GM12878 (cell line): ENCODE measurements around the gene TMEM132C.

Experiments
- ATF3 ChIP-seq: IDR thresholded peaks from 2 replicates; pipeline ENCODE4 v1.6.1; 2011; ENCODE audit warnings: low read depth, mild to moderate bottlenecking, low read length, moderate library complexity, borderline replicate concordance; ENCODE audit errors: extremely low read depth
- EP300 ChIP-seq, 2 experiments: fragments of 150-350 bp in 1 of 2; IDR thresholded peaks; 2 replicates each; pipeline ENCODE4 v1.6.1; 2011 to 2012; ENCODE audit warnings: low read depth in 2 of 2, low read length in 2 of 2, borderline replicate concordance in 1 of 2, improper control_type of control experiment in 1 of 2, inconsistent platforms in 1 of 2; ENCODE audit not compliant: control insufficient read depth in 1 of 2
- GABPA ChIP-seq: IDR thresholded peaks from 2 replicates; pipeline ENCODE4 v1.6.1; 2014; ENCODE audit warnings: antibody characterized with exemption, low read depth, mild to moderate bottlenecking, inconsistent platforms
- USF1 ChIP-seq: IDR thresholded peaks from 2 replicates; pipeline ENCODE4 v1.6.1; 2011; ENCODE audit warnings: borderline replicate concordance, low read depth, mild to moderate bottlenecking, moderate library complexity, mixed read lengths, low read length; ENCODE audit not compliant: insufficient read depth; ENCODE audit errors: extremely low read length
- ZNF384 ChIP-seq: IDR thresholded peaks from 2 replicates; pipeline ENCODE4 v1.6.1; 2012; ENCODE audit warnings: low read depth, mild to moderate bottlenecking, low read length, improper control_type of control experiment, borderline replicate concordance
- TF ChIP-seq, protein P1 (sequence below), 3 experiments: IDR thresholded peaks in 2 of 3; conservative IDR thresholded peaks in 1 of 3; 2 replicates each; pipeline ENCODE4 v1.5.1; 2011; ENCODE audit warnings: low read depth in 3 of 3, low read length in 3 of 3, mild to moderate bottlenecking in 3 of 3, control low read depth in 2 of 3, moderate library complexity in 2 of 3, inconsistent platforms in 1 of 3, mixed read lengths in 1 of 3; ENCODE audit not compliant: control insufficient read depth in 2 of 3, insufficient read depth in 1 of 3; ENCODE audit errors: extremely low read depth in 1 of 3
- TF ChIP-seq, protein P2 (sequence below): fragments of 450-650 bp; IDR thresholded peaks from 2 replicates; pipeline ENCODE4 v1.6.1; 2017; ENCODE audit warnings: mild to moderate bottlenecking

DNA sequence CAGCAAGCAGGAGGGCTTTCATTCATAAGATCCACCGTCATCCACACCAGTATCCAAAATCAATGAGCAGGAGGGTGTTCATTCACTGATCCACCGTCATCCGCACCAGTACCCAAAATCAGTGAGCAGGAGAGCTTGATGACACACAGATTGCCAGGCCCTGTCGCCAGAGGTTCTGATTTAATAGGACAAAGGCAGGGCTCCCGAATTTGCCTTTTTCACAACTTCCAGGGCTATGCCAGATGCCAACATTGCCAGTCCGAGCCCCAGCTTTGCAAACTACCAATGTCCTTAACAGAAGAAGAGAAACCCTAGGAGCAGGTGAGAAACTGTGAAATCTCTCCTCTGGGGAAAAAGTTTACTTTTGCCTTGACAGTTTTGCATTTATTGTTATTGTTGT lies 441.8 kb downstream of the TMEM132C start:
- TF ChIP-seq, protein P1, sequence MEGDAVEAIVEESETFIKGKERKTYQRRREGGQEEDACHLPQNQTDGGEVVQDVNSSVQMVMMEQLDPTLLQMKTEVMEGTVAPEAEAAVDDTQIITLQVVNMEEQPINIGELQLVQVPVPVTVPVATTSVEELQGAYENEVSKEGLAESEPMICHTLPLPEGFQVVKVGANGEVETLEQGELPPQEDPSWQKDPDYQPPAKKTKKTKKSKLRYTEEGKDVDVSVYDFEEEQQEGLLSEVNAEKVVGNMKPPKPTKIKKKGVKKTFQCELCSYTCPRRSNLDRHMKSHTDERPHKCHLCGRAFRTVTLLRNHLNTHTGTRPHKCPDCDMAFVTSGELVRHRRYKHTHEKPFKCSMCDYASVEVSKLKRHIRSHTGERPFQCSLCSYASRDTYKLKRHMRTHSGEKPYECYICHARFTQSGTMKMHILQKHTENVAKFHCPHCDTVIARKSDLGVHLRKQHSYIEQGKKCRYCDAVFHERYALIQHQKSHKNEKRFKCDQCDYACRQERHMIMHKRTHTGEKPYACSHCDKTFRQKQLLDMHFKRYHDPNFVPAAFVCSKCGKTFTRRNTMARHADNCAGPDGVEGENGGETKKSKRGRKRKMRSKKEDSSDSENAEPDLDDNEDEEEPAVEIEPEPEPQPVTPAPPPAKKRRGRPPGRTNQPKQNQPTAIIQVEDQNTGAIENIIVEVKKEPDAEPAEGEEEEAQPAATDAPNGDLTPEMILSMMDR (IDR thresholded peaks at IDR 0.05 in 2 of 3, conservative IDR thresholded peaks at IDR 0.05 in 1 of 3; ENCODE audit: control insufficient read depth in 2 of 3, extremely low read depth in 1 of 3, insufficient read depth in 1 of 3, low read depth in 3 of 3, low read length in 3 of 3): no peak
- TF ChIP-seq USF1: no peak
- no peak for TF ChIP-seq ZNF384
- TF ChIP-seq, protein P2, sequence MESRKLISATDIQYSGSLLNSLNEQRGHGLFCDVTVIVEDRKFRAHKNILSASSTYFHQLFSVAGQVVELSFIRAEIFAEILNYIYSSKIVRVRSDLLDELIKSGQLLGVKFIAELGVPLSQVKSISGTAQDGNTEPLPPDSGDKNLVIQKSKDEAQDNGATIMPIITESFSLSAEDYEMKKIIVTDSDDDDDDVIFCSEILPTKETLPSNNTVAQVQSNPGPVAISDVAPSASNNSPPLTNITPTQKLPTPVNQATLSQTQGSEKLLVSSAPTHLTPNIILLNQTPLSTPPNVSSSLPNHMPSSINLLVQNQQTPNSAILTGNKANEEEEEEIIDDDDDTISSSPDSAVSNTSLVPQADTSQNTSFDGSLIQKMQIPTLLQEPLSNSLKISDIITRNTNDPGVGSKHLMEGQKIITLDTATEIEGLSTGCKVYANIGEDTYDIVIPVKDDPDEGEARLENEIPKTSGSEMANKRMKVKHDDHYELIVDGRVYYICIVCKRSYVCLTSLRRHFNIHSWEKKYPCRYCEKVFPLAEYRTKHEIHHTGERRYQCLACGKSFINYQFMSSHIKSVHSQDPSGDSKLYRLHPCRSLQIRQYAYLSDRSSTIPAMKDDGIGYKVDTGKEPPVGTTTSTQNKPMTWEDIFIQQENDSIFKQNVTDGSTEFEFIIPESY: no peak
- no peak for TF ChIP-seq EP300 (IDR thresholded peaks at IDR 0.05; ENCODE audit: borderline replicate concordance in 1 of 2, control insufficient read depth in 1 of 2, low read depth in 2 of 2, low read length in 2 of 2)
- no peak for TF ChIP-seq GABPA
- TF ChIP-seq ATF3: no peak
